Ishikawa (cell line): ENCODE measurements around the gene TNP2.

Source experiments
- CEBPB ChIP-seq: IDR thresholded peaks from 2 replicates; pipeline ENCODE4 v1.6.1; 2012
- CREB1 ChIP-seq: IDR thresholded peaks from 2 replicates; pipeline ENCODE4 v1.6.1; 2012; ENCODE audit warnings: low read depth
- EGR1 ChIP-seq: IDR thresholded peaks from 2 replicates; pipeline ENCODE4 v1.6.1; 2012
- EP300 ChIP-seq: IDR thresholded peaks from 2 replicates; pipeline ENCODE4 v1.6.1; 2012; ENCODE audit warnings: borderline replicate concordance
- FOXM1 ChIP-seq: IDR thresholded peaks from 2 replicates; pipeline ENCODE4 v1.6.1; 2012; ENCODE audit warnings: low read depth, borderline replicate concordance
- RAD21 ChIP-seq: IDR thresholded peaks from 2 replicates; pipeline ENCODE4 v1.6.1; 2012; ENCODE audit warnings: low read depth
- TAF1 ChIP-seq: IDR thresholded peaks from 2 replicates; pipeline ENCODE4 v1.6.1; 2012; ENCODE audit warnings: low read depth, mild to moderate bottlenecking
- TEAD4 ChIP-seq: IDR thresholded peaks from 2 replicates; pipeline ENCODE4 v1.6.1; 2012
- ZBTB7A ChIP-seq: IDR thresholded peaks from 2 replicates; pipeline ENCODE4 v1.6.1; 2012; ENCODE audit warnings: low read depth
- TF ChIP-seq, protein P1 (sequence below): IDR thresholded peaks from 2 replicates; pipeline ENCODE4 v1.6.1; 2012
- TF ChIP-seq, protein P2 (sequence below): IDR thresholded peaks from 2 replicates; pipeline ENCODE4 v1.6.1; 2012; ENCODE audit warnings: low read depth, mild to moderate bottlenecking

DNA sequence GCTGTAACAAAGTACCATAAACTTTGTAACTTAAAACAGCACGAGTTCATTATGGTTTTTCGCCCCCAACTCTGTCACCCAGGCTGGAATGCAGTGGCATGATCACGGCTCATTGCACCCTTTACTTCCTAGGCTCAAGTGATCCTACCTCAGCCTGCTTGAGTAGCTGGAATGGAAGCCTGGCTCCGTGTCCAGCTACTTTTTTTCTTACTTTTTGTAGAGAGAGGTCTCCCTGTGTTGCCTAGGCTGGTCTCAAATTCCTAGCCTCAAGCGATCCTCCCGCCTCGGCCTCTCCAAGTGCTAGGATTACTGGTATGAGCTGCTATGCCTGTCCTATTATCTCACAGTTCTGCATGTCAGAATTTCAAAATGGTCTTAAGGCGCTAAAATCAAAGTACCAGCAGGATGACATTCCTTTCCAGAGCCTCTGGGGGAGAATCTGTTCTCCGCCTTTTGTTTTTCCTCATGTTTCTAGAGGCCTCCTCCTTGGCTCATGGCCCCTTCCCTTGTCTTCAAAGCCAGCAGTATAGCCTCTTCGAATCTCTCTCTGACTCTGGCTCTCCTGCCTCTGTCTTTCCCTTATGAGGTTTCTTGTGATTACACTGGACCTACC is 22.1 kb upstream of the TNP2 start:
- TF ChIP-seq, protein P1, sequence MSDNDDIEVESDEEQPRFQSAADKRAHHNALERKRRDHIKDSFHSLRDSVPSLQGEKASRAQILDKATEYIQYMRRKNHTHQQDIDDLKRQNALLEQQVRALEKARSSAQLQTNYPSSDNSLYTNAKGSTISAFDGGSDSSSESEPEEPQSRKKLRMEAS = no peak
- no peak for TF ChIP-seq ZBTB7A
- no peak for TF ChIP-seq TEAD4
- no peak for TF ChIP-seq RAD21
- no peak for TF ChIP-seq EP300
- TF ChIP-seq TAF1 = no peak
- TF ChIP-seq EGR1 = no peak
- TF ChIP-seq, protein P2, sequence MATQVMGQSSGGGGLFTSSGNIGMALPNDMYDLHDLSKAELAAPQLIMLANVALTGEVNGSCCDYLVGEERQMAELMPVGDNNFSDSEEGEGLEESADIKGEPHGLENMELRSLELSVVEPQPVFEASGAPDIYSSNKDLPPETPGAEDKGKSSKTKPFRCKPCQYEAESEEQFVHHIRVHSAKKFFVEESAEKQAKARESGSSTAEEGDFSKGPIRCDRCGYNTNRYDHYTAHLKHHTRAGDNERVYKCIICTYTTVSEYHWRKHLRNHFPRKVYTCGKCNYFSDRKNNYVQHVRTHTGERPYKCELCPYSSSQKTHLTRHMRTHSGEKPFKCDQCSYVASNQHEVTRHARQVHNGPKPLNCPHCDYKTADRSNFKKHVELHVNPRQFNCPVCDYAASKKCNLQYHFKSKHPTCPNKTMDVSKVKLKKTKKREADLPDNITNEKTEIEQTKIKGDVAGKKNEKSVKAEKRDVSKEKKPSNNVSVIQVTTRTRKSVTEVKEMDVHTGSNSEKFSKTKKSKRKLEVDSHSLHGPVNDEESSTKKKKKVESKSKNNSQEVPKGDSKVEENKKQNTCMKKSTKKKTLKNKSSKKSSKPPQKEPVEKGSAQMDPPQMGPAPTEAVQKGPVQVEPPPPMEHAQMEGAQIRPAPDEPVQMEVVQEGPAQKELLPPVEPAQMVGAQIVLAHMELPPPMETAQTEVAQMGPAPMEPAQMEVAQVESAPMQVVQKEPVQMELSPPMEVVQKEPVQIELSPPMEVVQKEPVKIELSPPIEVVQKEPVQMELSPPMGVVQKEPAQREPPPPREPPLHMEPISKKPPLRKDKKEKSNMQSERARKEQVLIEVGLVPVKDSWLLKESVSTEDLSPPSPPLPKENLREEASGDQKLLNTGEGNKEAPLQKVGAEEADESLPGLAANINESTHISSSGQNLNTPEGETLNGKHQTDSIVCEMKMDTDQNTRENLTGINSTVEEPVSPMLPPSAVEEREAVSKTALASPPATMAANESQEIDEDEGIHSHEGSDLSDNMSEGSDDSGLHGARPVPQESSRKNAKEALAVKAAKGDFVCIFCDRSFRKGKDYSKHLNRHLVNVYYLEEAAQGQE = no peak
- TF ChIP-seq CEBPB = no peak
- TF ChIP-seq FOXM1 = no peak
- TF ChIP-seq CREB1 = no peak
